ENCODE results near the gene ACIN1. TPM values are rescaled to one million over a fixed set of nuclear protein-coding genes. Genes with fewer than 3 reads are reported as not detected.
A peak's percentile ranks its signal among the peaks of the same experiment; 100 is the strongest.

Gene ACIN1
- total and polyA plus RNA-seq, 9 of the 15 experiments (the other 6 are each of a cell fraction or from before 2014, with no cell fraction given): 5.0 to 196 (median 129) TPM

GRCh38 chr14:23123419-23123818, 28.5 kb upstream of the ACIN1 start:
- WGBS (ENCODE audit: insufficient coverage, low coverage, missing lambda C conversion rate): 13% methylated on average over 7 of the region's 8 CpGs
- Histone ChIP-seq H3K4me2 (ENCODE audit: insufficient read depth, low read length) (peak overlapping the region; percentile 35; the same call in 1 of the 2 replicates), H3K4me1 (replicated peaks in 1 of 2; ENCODE audit: control insufficient read depth in 2 of 2, insufficient read depth in 2 of 2, low read length in 2 of 2) (peaks cover 51 to 71% of the 10 kb centered on the region in 2 experiments), H3K27ac (ENCODE audit: extremely low read depth, low read depth, low read length) (no peak overlapping the region; the same call in 2 of the 3 replicates), H3K9me3 (replicated peaks; ENCODE audit: control insufficient read depth, insufficient read depth, low read depth, low read length) (no peaks in the 10 kb centered on the region), H3K9ac (ENCODE audit: insufficient read depth in 1 of 2, low read depth in 2 of 2, low read length in 2 of 2) (peak overlapping the region in 1 of 2 experiments; percentile 65; a peak in 1 of 4 replicates), H4K20me1 (replicated peaks; ENCODE audit: control insufficient read depth, insufficient read depth, low read length) (no peaks in the 10 kb centered on the region), H3K79me2 (ENCODE audit: control insufficient read depth, insufficient read depth, low read length) (no peaks in the 10 kb centered on the region), H3K27me3 (ENCODE audit: control insufficient read depth in 2 of 2, insufficient read depth in 2 of 2, low read length in 2 of 2) (no peaks in the 10 kb centered on the region), H3K4me3 (no peak overlapping the region), H3K9me1 (ENCODE audit: control insufficient read depth, insufficient read depth, low read length) (no peaks in the 10 kb centered on the region), H2AFZ (ENCODE audit: low read depth, low read length) (peak overlapping the region; percentile 61), H3K36me3 (ENCODE audit: control insufficient read depth, insufficient read depth, low read length) (no peaks in the 10 kb centered on the region)
- peak; percentile 88 for FAIRE-seq
- POLR2A ChIA-PET: interaction anchor here (0.8 to 1.8 kb wide), 4 partner anchors 55 to 63 kb away, joined by 3 to 4 read pairs (median 4); partner anchors contain the start of gene SLC7A8
- peak; percentile 57 to 89 (median 86) for DNase-seq (ENCODE audit: extremely low read depth in 1 of 4, low spot score in 3 of 4)
- intact Hi-C loops (cut with micrococcal nuclease) (loop anchor here (5.0 kb wide), 3 partner anchors 44 to 439 kb away; partner anchors contain the start of gene PPP1R3E), in situ Hi-C loops (cut with MboI) (loop anchor here (5.0 kb wide), 1 partner anchor 64 kb away; no protein-coding TSS in a partner anchor)
- ATAC-seq: peak; percentile 20
- CTCF ChIA-PET (ENCODE audit: low intra/inter-chr PET ratio): interaction anchor here (1.5 to 7.4 kb wide), 2 partner anchors 63 to 178 kb away, joined by 4 to 310 read pairs; partner anchors contain the start of gene SLC7A8
- no TSS peak for BruUV-seq (replicated peaks)
- TF ChIP-seq ZNF23 (CRISPR knock-in tag; IDR thresholded peaks at IDR 0.05): no peak
- peak; percentile 93 for TF ChIP-seq PKNOX1 (IDR thresholded peaks at IDR 0.05)
- TF ChIP-seq, protein P1, sequence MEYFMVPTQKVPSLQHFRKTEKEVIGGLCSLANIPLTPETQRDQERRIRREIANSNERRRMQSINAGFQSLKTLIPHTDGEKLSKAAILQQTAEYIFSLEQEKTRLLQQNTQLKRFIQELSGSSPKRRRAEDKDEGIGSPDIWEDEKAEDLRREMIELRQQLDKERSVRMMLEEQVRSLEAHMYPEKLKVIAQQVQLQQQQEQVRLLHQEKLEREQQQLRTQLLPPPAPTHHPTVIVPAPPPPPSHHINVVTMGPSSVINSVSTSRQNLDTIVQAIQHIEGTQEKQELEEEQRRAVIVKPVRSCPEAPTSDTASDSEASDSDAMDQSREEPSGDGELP (CRISPR knock-in tag; IDR thresholded peaks at IDR 0.05; ENCODE audit: borderline replicate concordance): peak; percentile 74; the same call in 1 of the 2 replicates
- TF ChIP-seq CBFA2T2 (conservative IDR thresholded peaks at IDR 0.05): peak; percentile 21; the same call in 1 of the 2 replicates
- TF ChIP-seq HDAC6 (IDR thresholded peaks at IDR 0.05; ENCODE audit: low read depth, low read length): no peak
- TF ChIP-seq PBX2 (CRISPR knock-in tag; IDR thresholded peaks at IDR 0.05; ENCODE audit: low read depth): no peak
- peak; percentile 63 for TF ChIP-seq PBX2 (tag; conservative IDR thresholded peaks at IDR 0.05; ENCODE audit: low read depth)
- peak; percentile 35 for TF ChIP-seq CBFA2T3 (IDR thresholded peaks at IDR 0.05)
- 0 out of 4 replicates have a peak, but pooled peaks of 1 of the 2 experiments have one; percentile 0 for TF ChIP-seq NRF1 (conservative IDR thresholded peaks at IDR 0.05 in 1 of 2, IDR thresholded peaks at IDR 0.05 in 1 of 2)
- peak; percentile 24 for TF ChIP-seq TCF3 (CRISPR knock-in tag; IDR thresholded peaks at IDR 0.05)
- no peak for TF ChIP-seq ZNF766 (CRISPR knock-in tag; conservative IDR thresholded peaks at IDR 0.05)
- 0 out of 2 replicates have a peak, but pooled peaks have one; percentile 18 for TF ChIP-seq ARID1B (IDR thresholded peaks at IDR 0.05)
- TF ChIP-seq NFIC (IDR thresholded peaks at IDR 0.05): peak; percentile 96

Measured in K562 (cell line).